ENCODE results near the gene PRRT3. TPM values are rescaled to one million over a fixed set of nuclear protein-coding genes. Genes with fewer than 3 reads are reported as not detected.

The PRRT3 gene
- total RNA-seq, 1 experiment from 2014 or later, result 9.2 TPM

DNA sequence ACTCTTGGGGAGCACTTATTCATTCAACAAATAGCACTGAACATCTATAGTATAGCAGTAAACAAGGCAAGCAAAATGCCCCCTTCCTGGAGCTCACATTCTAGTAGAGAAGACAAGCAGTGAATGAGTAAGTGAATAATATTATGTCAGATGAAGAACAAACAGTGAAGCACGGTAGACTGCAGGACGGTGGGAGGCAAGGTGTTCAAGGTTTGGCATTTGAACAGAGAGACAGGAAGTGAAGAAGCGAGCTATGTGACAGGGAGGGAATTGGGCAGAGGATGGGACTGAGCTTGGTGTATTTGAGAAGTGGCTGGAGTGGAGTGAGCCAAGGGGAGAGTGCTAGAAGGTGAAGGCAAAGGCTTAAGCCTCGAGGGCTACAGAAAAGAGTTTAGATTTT lies 17.2 kb downstream of the PRRT3 start (continued):
- TF ChIP-seq SMAD3 (CRISPR knock-in tag; IDR thresholded peaks at IDR 0.05; ENCODE audit: borderline replicate concordance) (no peak), MYBL2 (CRISPR knock-in tag; IDR thresholded peaks at IDR 0.05) (no peak), PRRX2 (CRISPR knock-in tag; IDR thresholded peaks at IDR 0.05) (no peak), ZBTB43 (CRISPR knock-in tag; IDR thresholded peaks at IDR 0.05) (no peak), JUN (CRISPR knock-in tag; IDR thresholded peaks at IDR 0.05) (no peak), ZNF416 (CRISPR knock-in tag; IDR thresholded peaks at IDR 0.05) (no peak), ZNF396 (CRISPR knock-in tag; IDR thresholded peaks at IDR 0.05; ENCODE audit: borderline replicate concordance) (no peak)

GRCh38 chr3:9934235-9934621 lies 18.0 kb downstream of the PRRT3 start:
- TF ChIP-seq AFF4 (CRISPR knock-in tag; IDR thresholded peaks at IDR 0.05; ENCODE audit: borderline replicate concordance) (no peak), NR1H2 (CRISPR knock-in tag; IDR thresholded peaks at IDR 0.05) (no peak), CREB1 (CRISPR knock-in tag; IDR thresholded peaks at IDR 0.05) (no peak), NFATC4 (CRISPR knock-in tag; IDR thresholded peaks at IDR 0.05) (no peak), ZNF121 (CRISPR knock-in tag; IDR thresholded peaks at IDR 0.05) (no peak), EMX1 (CRISPR knock-in tag; IDR thresholded peaks at IDR 0.05) (no peak), FOXK1 (CRISPR knock-in tag; IDR thresholded peaks at IDR 0.05) (no peak), ERG (CRISPR knock-in tag; IDR thresholded peaks at IDR 0.05) (no peak), ZNF219 (CRISPR knock-in tag; IDR thresholded peaks at IDR 0.05; ENCODE audit: borderline replicate concordance) (no peak), TEAD1 (CRISPR knock-in tag; IDR thresholded peaks at IDR 0.05) (no peak), GTF2I (CRISPR knock-in tag; conservative IDR thresholded peaks at IDR 0.05) (no peak)
- TF ChIP-seq, protein P1, sequence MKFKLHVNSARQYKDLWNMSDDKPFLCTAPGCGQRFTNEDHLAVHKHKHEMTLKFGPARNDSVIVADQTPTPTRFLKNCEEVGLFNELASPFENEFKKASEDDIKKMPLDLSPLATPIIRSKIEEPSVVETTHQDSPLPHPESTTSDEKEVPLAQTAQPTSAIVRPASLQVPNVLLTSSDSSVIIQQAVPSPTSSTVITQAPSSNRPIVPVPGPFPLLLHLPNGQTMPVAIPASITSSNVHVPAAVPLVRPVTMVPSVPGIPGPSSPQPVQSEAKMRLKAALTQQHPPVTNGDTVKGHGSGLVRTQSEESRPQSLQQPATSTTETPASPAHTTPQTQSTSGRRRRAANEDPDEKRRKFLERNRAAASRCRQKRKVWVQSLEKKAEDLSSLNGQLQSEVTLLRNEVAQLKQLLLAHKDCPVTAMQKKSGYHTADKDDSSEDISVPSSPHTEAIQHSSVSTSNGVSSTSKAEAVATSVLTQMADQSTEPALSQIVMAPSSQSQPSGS (CRISPR knock-in tag; IDR thresholded peaks at IDR 0.05; ENCODE audit: borderline replicate concordance, low read depth), result no peak
- TF ChIP-seq, protein P2, sequence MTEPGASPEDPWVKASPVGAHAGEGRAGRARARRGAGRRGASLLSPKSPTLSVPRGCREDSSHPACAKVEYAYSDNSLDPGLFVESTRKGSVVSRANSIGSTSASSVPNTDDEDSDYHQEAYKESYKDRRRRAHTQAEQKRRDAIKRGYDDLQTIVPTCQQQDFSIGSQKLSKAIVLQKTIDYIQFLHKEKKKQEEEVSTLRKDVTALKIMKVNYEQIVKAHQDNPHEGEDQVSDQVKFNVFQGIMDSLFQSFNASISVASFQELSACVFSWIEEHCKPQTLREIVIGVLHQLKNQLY (CRISPR knock-in tag; IDR thresholded peaks at IDR 0.05), result no peak
- TF ChIP-seq, protein P3, sequence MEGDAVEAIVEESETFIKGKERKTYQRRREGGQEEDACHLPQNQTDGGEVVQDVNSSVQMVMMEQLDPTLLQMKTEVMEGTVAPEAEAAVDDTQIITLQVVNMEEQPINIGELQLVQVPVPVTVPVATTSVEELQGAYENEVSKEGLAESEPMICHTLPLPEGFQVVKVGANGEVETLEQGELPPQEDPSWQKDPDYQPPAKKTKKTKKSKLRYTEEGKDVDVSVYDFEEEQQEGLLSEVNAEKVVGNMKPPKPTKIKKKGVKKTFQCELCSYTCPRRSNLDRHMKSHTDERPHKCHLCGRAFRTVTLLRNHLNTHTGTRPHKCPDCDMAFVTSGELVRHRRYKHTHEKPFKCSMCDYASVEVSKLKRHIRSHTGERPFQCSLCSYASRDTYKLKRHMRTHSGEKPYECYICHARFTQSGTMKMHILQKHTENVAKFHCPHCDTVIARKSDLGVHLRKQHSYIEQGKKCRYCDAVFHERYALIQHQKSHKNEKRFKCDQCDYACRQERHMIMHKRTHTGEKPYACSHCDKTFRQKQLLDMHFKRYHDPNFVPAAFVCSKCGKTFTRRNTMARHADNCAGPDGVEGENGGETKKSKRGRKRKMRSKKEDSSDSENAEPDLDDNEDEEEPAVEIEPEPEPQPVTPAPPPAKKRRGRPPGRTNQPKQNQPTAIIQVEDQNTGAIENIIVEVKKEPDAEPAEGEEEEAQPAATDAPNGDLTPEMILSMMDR (IDR thresholded peaks at IDR 0.05), result no peak
- TF ChIP-seq, protein P4, sequence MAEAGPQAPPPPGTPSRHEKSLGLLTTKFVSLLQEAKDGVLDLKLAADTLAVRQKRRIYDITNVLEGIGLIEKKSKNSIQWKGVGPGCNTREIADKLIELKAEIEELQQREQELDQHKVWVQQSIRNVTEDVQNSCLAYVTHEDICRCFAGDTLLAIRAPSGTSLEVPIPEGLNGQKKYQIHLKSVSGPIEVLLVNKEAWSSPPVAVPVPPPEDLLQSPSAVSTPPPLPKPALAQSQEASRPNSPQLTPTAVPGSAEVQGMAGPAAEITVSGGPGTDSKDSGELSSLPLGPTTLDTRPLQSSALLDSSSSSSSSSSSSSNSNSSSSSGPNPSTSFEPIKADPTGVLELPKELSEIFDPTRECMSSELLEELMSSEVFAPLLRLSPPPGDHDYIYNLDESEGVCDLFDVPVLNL (CRISPR knock-in tag; IDR thresholded peaks at IDR 0.05; ENCODE audit: borderline replicate concordance, low read depth), result no peak
- DNase-seq (ENCODE audit: low spot score), result no peak
- H3K27me3 Mint-ChIP-seq (ENCODE audit: low read depth), result peaks cover 10% of the 10 kb centered on the region
- peak; percentile 6 for ATAC-seq
- peak overlapping the region; percentile 98 for H3K27ac Mint-ChIP-seq
- peak overlapping the region; percentile 93 for H3K4me3 Mint-ChIP-seq
- peaks cover 14% of the 10 kb centered on the region for H3K4me1 Mint-ChIP-seq
- peaks cover 8% of the 10 kb centered on the region; the same call in 1 of the 2 replicates for H3K9me3 Mint-ChIP-seq
- ChIA-PET CTCF (interaction anchor here (0.9 to 5.5 kb wide), 7 partner anchors 9 to 142 kb away, joined by 3 to 143 read pairs (median 14); partner anchors contain the start of genes ARPC4, PRRT3 and TADA3), POLR2A (interaction anchor here (0.6 to 2.7 kb wide), 4 partner anchors 8 to 210 kb away, joined by 4 to 35 read pairs (median 11); no protein-coding TSS in a partner anchor)
- peaks cover 28% of the 10 kb centered on the region for H3K36me3 Mint-ChIP-seq

Data from WTC11 (cell line).